Measurements from ENCODE around the gene TRPV2. TPM values are rescaled to one million over a fixed set of nuclear protein-coding genes. Genes with fewer than 3 reads are reported as not detected.

The TRPV2 gene
- total and polyA plus RNA-seq, 10 of the 15 experiments (the other 5 are each of a cell fraction or from before 2014, with no cell fraction given): 8.9 to 94.4 (median 54.1) TPM

GRCh38 chr17:16371742-16372141 lies 43.6 kb upstream of the TRPV2 start:
- H4K20me1 ChIP-seq (ENCODE audit: control insufficient read depth, insufficient read depth): no peaks in the 10 kb centered on the region
- in situ Hi-C loops (cut with MboI): no loop called here

GRCh38 chr17:16374146-16374938 lies 41.0 kb upstream of the TRPV2 start:
- H3K9ac ChIP-seq (ENCODE audit: control insufficient read depth, insufficient read depth, low read length): no peak overlapping the region
- intact Hi-C loops (cut with micrococcal nuclease; ENCODE audit: unreplicated experiment): no loop called here
- H4K20me1 ChIP-seq (ENCODE audit: control insufficient read depth, insufficient read depth): no peaks in the 10 kb centered on the region
- no peaks in the 10 kb centered on the region for H3K79me2 ChIP-seq (ENCODE audit: control insufficient read depth, insufficient read depth, low read length)
- FAIRE-seq (no peak), ATAC-seq (no peak), DNase-seq (ENCODE audit: low read depth, low spot score) (no peak)
- H2AFZ ChIP-seq (ENCODE audit: control insufficient read depth, low read depth, low read length): no peak overlapping the region
- 74% methylated on average over 16 of the region's 16 CpGs for whole genome bisulfite sequencing (ENCODE audit: insufficient coverage, insufficient replicate concordance, low lambda C conversion rate, missing lambda C conversion rate)
- no TSS peak for BruUV-seq (replicated peaks)
- in situ Hi-C loops (cut with MboI): no loop called here
- no peaks in the 10 kb centered on the region for H3K27me3 ChIP-seq (replicated peaks in 1 of 2; ENCODE audit: control insufficient read depth in 2 of 2, insufficient read depth in 2 of 2, low read length in 1 of 2)
- no peaks in the 10 kb centered on the region for H3K4me1 ChIP-seq (ENCODE audit: control insufficient read depth, insufficient read depth, low read length)
- SMC1A ChIA-PET (ENCODE audit: uncharacterized antibody, unreplicated experiment): interaction anchor here (1.3 to 4.7 kb wide), 3 partner anchors 9 to 53 kb away, joined by 3 to 28 read pairs (median 4); no protein-coding TSS in a partner anchor
- RAD21 ChIA-PET (ENCODE audit: unreplicated experiment): interaction anchor here (0.6 kb wide), 1 partner anchor 11 kb away, joined by 3 read pairs; no protein-coding TSS in a partner anchor
- no peaks in the 10 kb centered on the region for H3K9me3 ChIP-seq (replicated peaks; ENCODE audit: control insufficient read depth, insufficient read depth, low read length)
- no peak overlapping the region for H3K4me2 ChIP-seq (ENCODE audit: control insufficient read depth, insufficient read depth)
- H3K36me3 ChIP-seq (ENCODE audit: control insufficient read depth in 2 of 2, insufficient read depth in 2 of 2, low read length in 1 of 2): no peaks in the 10 kb centered on the region
- no peak overlapping the region for H3K27ac ChIP-seq (ENCODE audit: control insufficient read depth, insufficient read depth)
- POLR2A ChIA-PET: no interaction called here
- CTCF ChIA-PET: interaction anchor here (0.9 to 8.0 kb wide), 3 partner anchors 10 to 147 kb away, joined by 3 to 59 read pairs (median 3); no protein-coding TSS in a partner anchor
- no peak overlapping the region for H3K4me3 ChIP-seq
- no peak for TF ChIP-seq JUNB (IDR thresholded peaks at IDR 0.05)
- no peak for TF ChIP-seq CHD4 (IDR thresholded peaks at IDR 0.05)
- no peak for TF ChIP-seq ZSCAN29 (IDR thresholded peaks at IDR 0.05)
- no peak for TF ChIP-seq PRDM15 (CRISPR knock-in tag; IDR thresholded peaks at IDR 0.05)
- TF ChIP-seq CUX1 (IDR thresholded peaks at IDR 0.05; ENCODE audit: insufficient replicate concordance, low read depth, low read length): no peak
- TF ChIP-seq MTA2 (IDR thresholded peaks at IDR 0.05; ENCODE audit: low read depth): no peak

More at GRCh38 chr17:16371742-16372141, 43.6 kb upstream of the TRPV2 start:
- H2AFZ ChIP-seq (ENCODE audit: control insufficient read depth, low read depth, low read length): no peak overlapping the region
- ChIA-PET RAD21 (ENCODE audit: unreplicated experiment) (no interaction called here), POLR2A (no interaction called here), CTCF (interaction anchor here (0.6 to 8.0 kb wide), 3 partner anchors 7 to 286 kb away, joined by 3 to 59 read pairs (median 11); partner anchors contain the start of gene TRPV2), SMC1A (ENCODE audit: uncharacterized antibody, unreplicated experiment) (no interaction called here)
- H3K4me1 ChIP-seq (ENCODE audit: control insufficient read depth, insufficient read depth, low read length): no peaks in the 10 kb centered on the region
- H3K9ac ChIP-seq (ENCODE audit: control insufficient read depth, insufficient read depth, low read length): no peak overlapping the region
- H3K4me2 ChIP-seq (ENCODE audit: control insufficient read depth, insufficient read depth): no peak overlapping the region
- H3K36me3 ChIP-seq (ENCODE audit: control insufficient read depth in 2 of 2, insufficient read depth in 2 of 2, low read length in 1 of 2): no peaks in the 10 kb centered on the region
- FAIRE-seq (no peak), DNase-seq (ENCODE audit: low read depth, low spot score) (no peak), ATAC-seq (no peak)
- H3K79me2 ChIP-seq (ENCODE audit: control insufficient read depth, insufficient read depth, low read length): no peaks in the 10 kb centered on the region
- no peak overlapping the region for H3K4me3 ChIP-seq
- intact Hi-C loops (cut with micrococcal nuclease; ENCODE audit: unreplicated experiment): no loop called here
- TF ChIP-seq SREBF1 (IDR thresholded peaks at IDR 0.05; ENCODE audit: low read length) (no peak), ZBED1 (IDR thresholded peaks at IDR 0.05; ENCODE audit: borderline replicate concordance) (no peak)
- no TSS peak for BruUV-seq (replicated peaks)
- no peaks in the 10 kb centered on the region for H3K9me3 ChIP-seq (replicated peaks; ENCODE audit: control insufficient read depth, insufficient read depth, low read length)
- WGBS (ENCODE audit: insufficient coverage, insufficient replicate concordance, low lambda C conversion rate, missing lambda C conversion rate): 87% methylated on average over 5 of the region's 5 CpGs
- H3K27me3 ChIP-seq (replicated peaks in 1 of 2; ENCODE audit: control insufficient read depth in 2 of 2, insufficient read depth in 2 of 2, low read length in 1 of 2): no peaks in the 10 kb centered on the region
- no peak overlapping the region for H3K27ac ChIP-seq (ENCODE audit: control insufficient read depth, insufficient read depth)

Measured in GM12878 (cell line).